Measurements from ENCODE around the gene CCDC89. TPM values are rescaled to one million over a fixed set of nuclear protein-coding genes. Genes with fewer than 3 reads are reported as not detected.

The CCDC89 gene
- polyA plus RNA-seq, 2 of the 4 experiments (the other 2 are of a cell fraction), result 0.05 TPM; not detected in 1

- TF ChIP-seq, protein P1, sequence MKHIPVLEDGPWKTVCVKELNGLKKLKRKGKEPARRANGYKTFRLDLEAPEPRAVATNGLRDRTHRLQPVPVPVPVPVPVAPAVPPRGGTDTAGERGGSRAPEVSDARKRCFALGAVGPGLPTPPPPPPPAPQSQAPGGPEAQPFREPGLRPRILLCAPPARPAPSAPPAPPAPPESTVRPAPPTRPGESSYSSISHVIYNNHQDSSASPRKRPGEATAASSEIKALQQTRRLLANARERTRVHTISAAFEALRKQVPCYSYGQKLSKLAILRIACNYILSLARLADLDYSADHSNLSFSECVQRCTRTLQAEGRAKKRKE (CRISPR knock-in tag; IDR thresholded peaks at IDR 0.05; ENCODE audit: low read depth), result no peak
- TF ChIP-seq HOXB13 (CRISPR knock-in tag; IDR thresholded peaks at IDR 0.05; ENCODE audit: low read depth), result no peak
- no peak for TF ChIP-seq NFE2L2 (conservative IDR thresholded peaks at IDR 0.05; ENCODE audit: low read length)
- no peak for TF ChIP-seq HOXA7 (CRISPR knock-in tag; IDR thresholded peaks at IDR 0.05)
- no peak for TF ChIP-seq RAD21 (conservative IDR thresholded peaks at IDR 0.05 in 1 of 2, IDR thresholded peaks at IDR 0.05 in 1 of 2)
- TF ChIP-seq, protein P2, sequence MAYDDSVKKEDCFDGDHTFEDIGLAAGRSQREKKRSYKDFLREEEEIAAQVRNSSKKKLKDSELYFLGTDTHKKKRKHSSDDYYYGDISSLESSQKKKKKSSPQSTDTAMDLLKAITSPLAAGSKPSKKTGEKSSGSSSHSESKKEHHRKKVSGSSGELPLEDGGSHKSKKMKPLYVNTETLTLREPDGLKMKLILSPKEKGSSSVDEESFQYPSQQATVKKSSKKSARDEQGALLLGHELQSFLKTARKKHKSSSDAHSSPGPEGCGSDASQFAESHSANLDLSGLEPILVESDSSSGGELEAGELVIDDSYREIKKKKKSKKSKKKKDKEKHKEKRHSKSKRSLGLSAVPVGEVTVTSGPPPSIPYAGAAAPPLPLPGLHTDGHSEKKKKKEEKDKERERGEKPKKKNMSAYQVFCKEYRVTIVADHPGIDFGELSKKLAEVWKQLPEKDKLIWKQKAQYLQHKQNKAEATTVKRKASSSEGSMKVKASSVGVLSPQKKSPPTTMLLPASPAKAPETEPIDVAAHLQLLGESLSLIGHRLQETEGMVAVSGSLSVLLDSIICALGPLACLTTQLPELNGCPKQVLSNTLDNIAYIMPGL (CRISPR knock-in tag; IDR thresholded peaks at IDR 0.05; ENCODE audit: borderline replicate concordance), result no peak
Measured at GRCh38 chr11:85732965-85733364, 47.0 kb upstream of the CCDC89 start (continued).

GRCh38 chr11:85726381-85726780 is 40.4 kb upstream of the CCDC89 start:
- H3K4me2 ChIP-seq, result peak overlapping the region; percentile 20; the same call in 2 of the 3 replicates

GRCh38 chr11:85725510-85726258 is 39.7 kb upstream of the CCDC89 start:
- POLR2A ChIA-PET, result no interaction called here
- WGBS (ENCODE audit: missing lambda C conversion rate), result 48% methylated on average over 3 of the region's 3 CpGs
- DNase-seq (ENCODE audit: low read depth in 1 of 2, low spot score in 1 of 2) (peak; percentile 41 to 78), FAIRE-seq (peak; percentile 59), ATAC-seq (peak; percentile 66 to 77; a peak in 5 of 6 replicates)
- H3K9me3 ChIP-seq, result peaks cover 18% of the 10 kb centered on the region
- no peak overlapping the region for H3K4me3 ChIP-seq
- CTCF ChIA-PET, result interaction anchor here (1.2 to 1.6 kb wide), 2 partner anchors 20 to 129 kb away, joined by 3 to 5 read pairs; partner anchors contain the start of gene CCDC83
- peak overlapping the region; percentile 20; the same call in 2 of the 3 replicates for H3K4me2 ChIP-seq
- H3K4me1 ChIP-seq, result peaks cover 16% of the 10 kb centered on the region
- H3K27ac ChIP-seq, result peak overlapping the region; percentile 39 to 69; a peak in 5 of 6 replicates
- TF ChIP-seq NR3C1 (IDR thresholded peaks at IDR 0.05) (no peak), PHF8 (IDR thresholded peaks at IDR 0.05; ENCODE audit: borderline replicate concordance, low read depth) (no peak), KDM5A (IDR thresholded peaks at IDR 0.05) (no peak), REST (IDR thresholded peaks at IDR 0.05) (no peak), TP53 (CRISPR knock-in tag; IDR thresholded peaks at IDR 0.05) (no peak), ZC3H11A (IDR thresholded peaks at IDR 0.05) (no peak), EHMT2 (IDR thresholded peaks at IDR 0.05; ENCODE audit: low read depth) (no peak), E2F6 (IDR thresholded peaks at IDR 0.05; ENCODE audit: borderline replicate concordance, low read depth) (no peak), FOSL2 (IDR thresholded peaks at IDR 0.05) (peak; percentile 60; the same call in 1 of the 2 replicates), FOSL2 (CRISPR knock-in tag; IDR thresholded peaks at IDR 0.05) (peak; percentile 96), KDM1A (IDR thresholded peaks at IDR 0.05; ENCODE audit: low read depth) (no peak), MAFK (IDR thresholded peaks at IDR 0.05; ENCODE audit: partially characterized antibody) (peak; percentile 56), ZNF302 (CRISPR knock-in tag; IDR thresholded peaks at IDR 0.05) (no peak), CHD2 (IDR thresholded peaks at IDR 0.05; ENCODE audit: low read length, partially characterized antibody) (no peak), CTCF (IDR thresholded peaks at IDR 0.05) (no peak)

More at GRCh38 chr11:85726381-85726780, 40.4 kb upstream of the CCDC89 start:
- Histone ChIP-seq H3K4me3 (no peak overlapping the region), H3K4me1 (peaks cover 16% of the 10 kb centered on the region), H3K9me3 (peaks cover 18% of the 10 kb centered on the region), H3K27ac (peak overlapping the region; percentile 14 to 69; a peak in 4 of 6 replicates)
- WGBS (ENCODE audit: missing lambda C conversion rate), result 92% methylated on average over 3 of the region's 3 CpGs
- no peak for DNase-seq (ENCODE audit: low read depth in 1 of 2, low spot score in 1 of 2)
- no peak for ATAC-seq
- TF ChIP-seq, protein P3, sequence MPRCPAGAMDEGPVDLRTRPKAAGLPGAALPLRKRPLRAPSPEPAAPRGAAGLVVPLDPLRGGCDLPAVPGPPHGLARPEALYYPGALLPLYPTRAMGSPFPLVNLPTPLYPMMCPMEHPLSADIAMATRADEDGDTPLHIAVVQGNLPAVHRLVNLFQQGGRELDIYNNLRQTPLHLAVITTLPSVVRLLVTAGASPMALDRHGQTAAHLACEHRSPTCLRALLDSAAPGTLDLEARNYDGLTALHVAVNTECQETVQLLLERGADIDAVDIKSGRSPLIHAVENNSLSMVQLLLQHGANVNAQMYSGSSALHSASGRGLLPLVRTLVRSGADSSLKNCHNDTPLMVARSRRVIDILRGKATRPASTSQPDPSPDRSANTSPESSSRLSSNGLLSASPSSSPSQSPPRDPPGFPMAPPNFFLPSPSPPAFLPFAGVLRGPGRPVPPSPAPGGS (IDR thresholded peaks at IDR 0.05), result no peak
- no peak for FAIRE-seq
- POLR2A ChIA-PET, result no interaction called here
- CTCF ChIA-PET, result interaction anchor here (1.6 kb wide), 1 partner anchor 19 kb away, joined by 5 read pairs; no protein-coding TSS in a partner anchor
